PC-9 (cell line): ENCODE measurements around the gene CNDP1. TPM values are rescaled to one million over a fixed set of nuclear protein-coding genes. Genes with fewer than 3 reads are reported as not detected.

Experiments used
- BruUV-seq: library from RNA; stranded (reverse); fragments of 400-500 nt; replicated peaks from 2 replicates; lab custom pipeline; 2021; lab: Mats Ljungman, UMichigan
- CTCF ChIA-PET: fragments of 300-600 bp; sonication (Branson Sonifier 250); formaldehyde crosslinking; loops from one replicate; lab custom pipeline; 2022; ENCODE audit warnings: antibody characterized with exemption; lab: Charles Lee
- POLR2A ChIA-PET: fragments of 300-600 bp; sonication (Branson Sonifier 250); formaldehyde crosslinking; loops from one replicate; lab custom pipeline; 2022; ENCODE audit warnings: antibody characterized with exemption; ENCODE audit not compliant: unreplicated experiment; lab: Charles Lee
- DNase-seq, 2 experiments: peaks; one replicate each; pipeline versions ENCODE4 v3.0.0 to v3.0.0-alpha.2; 2015 to 2022; ENCODE audit warnings: mixed read lengths in 1 of 2
- H2AFZ ChIP-seq: fragments of 200-600 bp; sonication (generic); 2 replicates; pipeline ENCODE4 v1.8.1; 2017; ENCODE audit warnings: antibody characterized with exemption
- H3F3A ChIP-seq: fragments of 200-600 bp; sonication (generic); 2 replicates; pipeline ENCODE4 v1.8.1; 2017; ENCODE audit warnings: antibody characterized with exemption, mild to moderate bottlenecking, low read depth; ENCODE audit not compliant: insufficient read depth
- H3K27ac ChIP-seq: fragments of 200-600 bp; sonication (generic); 2 replicates; pipeline ENCODE4 v1.6.1; 2016; ENCODE audit warnings: mixed run types
- H3K27me3 ChIP-seq: fragments of 200-600 bp; sonication (generic); 2 replicates; pipeline ENCODE4 v1.6.1; 2016; ENCODE audit warnings: low read depth, mixed run types; ENCODE audit not compliant: insufficient read depth
- H3K36me3 ChIP-seq: fragments of 200-600 bp; sonication (generic); 2 replicates; pipeline ENCODE4 v1.6.1; 2016; ENCODE audit warnings: low read depth, mixed run types
- H3K4me1 ChIP-seq: fragments of 200-600 bp; sonication (generic); replicated peaks from 2 replicates; pipeline ENCODE4 v1.6.1; 2016; ENCODE audit warnings: mixed run types; ENCODE audit not compliant: insufficient read depth
- H3K4me2 ChIP-seq: fragments of 200-600 bp; sonication (generic); 2 replicates; pipeline ENCODE4 v1.6.1; 2017; ENCODE audit warnings: mixed run types
- H3K4me3 ChIP-seq: fragments of 200-600 bp; sonication (generic); 2 replicates; pipeline ENCODE4 v1.6.1; 2016; ENCODE audit warnings: mixed run types
- H3K79me2 ChIP-seq: fragments of 200-600 bp; sonication (generic); 2 replicates; pipeline ENCODE4 v1.6.1; 2017; ENCODE audit warnings: low read depth, mixed run types
- H3K9me2 ChIP-seq: fragments of 200-600 bp; sonication (generic); 2 replicates; pipeline ENCODE4 v1.8.1; 2017; ENCODE audit warnings: mild to moderate bottlenecking; ENCODE audit not compliant: insufficient read depth
- H3K9me3 ChIP-seq: fragments of 200-600 bp; sonication (generic); 2 replicates; pipeline ENCODE4 v1.8.1; 2016; ENCODE audit warnings: low read depth; ENCODE audit not compliant: insufficient read depth
- H4K20me1 ChIP-seq: fragments of 200-600 bp; sonication (generic); 2 replicates; pipeline ENCODE4 v1.8.1; 2017; ENCODE audit not compliant: insufficient read depth
- CTCF ChIP-seq: fragments of 200-600 bp; sonication (generic); conservative IDR thresholded peaks from 2 replicates; pipeline ENCODE4 v1.6.1; 2017; ENCODE audit warnings: mixed run types, antibody characterized with exemption, mild to moderate bottlenecking, moderate library complexity
- EZH2 ChIP-seq: fragments of 200-600 bp; sonication (generic); IDR thresholded peaks from 2 replicates; pipeline ENCODE4 v1.8.0; 2017; ENCODE audit warnings: antibody characterized with exemption, low read depth
- intact Hi-C: fragments of 100-400 bp; cut with micrococcal nuclease; formaldehyde crosslinking; loops from one replicate; pipeline ENCODE4 v1.10.0; 2022; ENCODE audit not compliant: unreplicated experiment
- total RNA-seq: library from RNA; stranded (reverse); gene quantifications from 2 replicates; pipeline ENCODE4 v1.2.3, GENCODE V29; 2021

CNDP1 gene
- total RNA-seq, 1 experiment from 2014 or later = not detected

- Histone ChIP-seq H4K20me1 (no peaks in the 10 kb centered on the region), H3F3A (0 out of 2 replicates have a peak, but pooled peaks cover 1% of the 10 kb centered on the region), H3K4me1 (peaks cover 8% of the 10 kb centered on the region; the same call in 1 of the 2 replicates), H3K36me3 (no peaks in the 10 kb centered on the region), H3K4me2 (no peak overlapping the region), H3K4me3 (no peak overlapping the region), H3K9me2 (no peaks in the 10 kb centered on the region), H3K27ac (no peak overlapping the region), H3K9me3 (no peaks in the 10 kb centered on the region), H2AFZ (no peak overlapping the region), H3K27me3 (peaks cover 34% of the 10 kb centered on the region; the same call in 1 of the 2 replicates), H3K79me2 (no peaks in the 10 kb centered on the region)
- intact Hi-C loops = no loop called here
- TF ChIP-seq CTCF = no peak
- TF ChIP-seq EZH2 = no peak
- POLR2A ChIA-PET = no interaction called here
- CTCF ChIA-PET = no interaction called here
- DNase-seq = no peak
- no TSS peak for BruUV-seq
Measured at GRCh38 chr18:74528913-74529312, 5.4 kb upstream of the CNDP1 start.

GRCh38 chr18:74529378-74529777, 4.9 kb upstream of the CNDP1 start:
- Histone ChIP-seq H4K20me1 (no peaks in the 10 kb centered on the region), H3K79me2 (no peaks in the 10 kb centered on the region), H3K4me3 (no peak overlapping the region), H3K27ac (no peak overlapping the region), H3K9me3 (no peaks in the 10 kb centered on the region), H3K4me1 (peaks cover 8% of the 10 kb centered on the region; the same call in 1 of the 2 replicates), H3K36me3 (no peaks in the 10 kb centered on the region), H3K27me3 (peaks cover 39% of the 10 kb centered on the region; the same call in 1 of the 2 replicates), H3K4me2 (no peak overlapping the region), H3K9me2 (no peaks in the 10 kb centered on the region), H3F3A (no peaks in the 10 kb centered on the region), H2AFZ (no peak overlapping the region)
- ChIA-PET POLR2A (no interaction called here), CTCF (no interaction called here)
- DNase-seq = no peak
- BruUV-seq = no TSS peak
- TF ChIP-seq CTCF (no peak), EZH2 (no peak)
- intact Hi-C loops = no loop called here

- intact Hi-C loops = no loop called here
- TF ChIP-seq CTCF = no peak
- no peak for TF ChIP-seq EZH2
- Histone ChIP-seq H3K4me1 (peaks cover 8% of the 10 kb centered on the region; the same call in 1 of the 2 replicates), H3K9me3 (no peaks in the 10 kb centered on the region), H3K79me2 (no peaks in the 10 kb centered on the region), H3F3A (no peaks in the 10 kb centered on the region), H3K4me3 (no peak overlapping the region), H2AFZ (no peak overlapping the region), H3K27me3 (peaks cover 45% of the 10 kb centered on the region; the same call in 1 of the 2 replicates), H3K9me2 (no peaks in the 10 kb centered on the region), H3K4me2 (no peak overlapping the region), H3K27ac (no peak overlapping the region), H4K20me1 (no peaks in the 10 kb centered on the region), H3K36me3 (no peaks in the 10 kb centered on the region)
- BruUV-seq = no TSS peak
- CTCF ChIA-PET = no interaction called here
- DNase-seq = no peak
- POLR2A ChIA-PET = no interaction called here
Measured at GRCh38 chr18:74529811-74530583, 4.3 kb upstream of the CNDP1 start.
